ENCODE data around the gene KCP.

DNA sequence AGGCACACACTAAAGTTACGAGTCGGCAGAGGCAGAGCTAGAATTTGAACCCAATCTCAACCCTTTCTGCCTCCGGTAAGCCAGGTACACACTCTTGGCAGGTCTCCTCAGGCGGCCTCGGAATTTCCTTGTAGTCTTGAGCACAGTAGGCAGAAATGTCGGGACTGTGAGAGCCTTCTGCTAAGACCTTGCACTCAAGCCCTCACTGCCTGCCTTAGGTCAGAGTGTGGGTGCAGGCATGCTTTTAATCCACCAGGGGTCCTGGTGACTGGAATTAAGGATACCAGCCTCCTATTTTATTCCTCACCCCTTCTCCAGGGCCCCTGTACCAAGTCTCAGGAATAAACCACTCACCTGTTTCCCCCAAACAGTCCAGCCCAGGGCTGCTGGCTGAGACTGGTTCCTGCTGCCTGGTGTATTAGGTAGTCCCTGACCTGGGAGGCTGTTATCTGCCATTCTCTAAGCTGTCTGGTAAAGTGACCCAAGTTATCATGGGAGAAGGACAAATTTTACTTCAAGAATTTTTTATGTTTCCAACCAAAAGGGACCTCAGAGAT lies 47.0 kb downstream of the KCP start:
- TF ChIP-seq, protein P1, sequence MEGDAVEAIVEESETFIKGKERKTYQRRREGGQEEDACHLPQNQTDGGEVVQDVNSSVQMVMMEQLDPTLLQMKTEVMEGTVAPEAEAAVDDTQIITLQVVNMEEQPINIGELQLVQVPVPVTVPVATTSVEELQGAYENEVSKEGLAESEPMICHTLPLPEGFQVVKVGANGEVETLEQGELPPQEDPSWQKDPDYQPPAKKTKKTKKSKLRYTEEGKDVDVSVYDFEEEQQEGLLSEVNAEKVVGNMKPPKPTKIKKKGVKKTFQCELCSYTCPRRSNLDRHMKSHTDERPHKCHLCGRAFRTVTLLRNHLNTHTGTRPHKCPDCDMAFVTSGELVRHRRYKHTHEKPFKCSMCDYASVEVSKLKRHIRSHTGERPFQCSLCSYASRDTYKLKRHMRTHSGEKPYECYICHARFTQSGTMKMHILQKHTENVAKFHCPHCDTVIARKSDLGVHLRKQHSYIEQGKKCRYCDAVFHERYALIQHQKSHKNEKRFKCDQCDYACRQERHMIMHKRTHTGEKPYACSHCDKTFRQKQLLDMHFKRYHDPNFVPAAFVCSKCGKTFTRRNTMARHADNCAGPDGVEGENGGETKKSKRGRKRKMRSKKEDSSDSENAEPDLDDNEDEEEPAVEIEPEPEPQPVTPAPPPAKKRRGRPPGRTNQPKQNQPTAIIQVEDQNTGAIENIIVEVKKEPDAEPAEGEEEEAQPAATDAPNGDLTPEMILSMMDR (IDR thresholded peaks at IDR 0.05; ENCODE audit: low read depth, low read length): peak; percentile 73
- TF ChIP-seq MYC (IDR thresholded peaks at IDR 0.05; ENCODE audit: low read depth, low read length): no peak
- TF ChIP-seq, protein P2, sequence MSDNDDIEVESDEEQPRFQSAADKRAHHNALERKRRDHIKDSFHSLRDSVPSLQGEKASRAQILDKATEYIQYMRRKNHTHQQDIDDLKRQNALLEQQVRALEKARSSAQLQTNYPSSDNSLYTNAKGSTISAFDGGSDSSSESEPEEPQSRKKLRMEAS (IDR thresholded peaks at IDR 0.05; ENCODE audit: low read depth, low read length): 0 out of 2 replicates have a peak, but pooled peaks have one; percentile 47

All from NB4 (cell line).